WTC11 (cell line): ENCODE results near the gene STK39.

Source experiments
- CTCF ChIP-seq: fragments of 200-600 bp; IDR thresholded peaks from 2 replicates; pipeline ENCODE4 v1.8.0; 2022; ENCODE audit warnings: antibody characterized with exemption
- ETV6 ChIP-seq: sonication (generic); formaldehyde crosslinking; IDR thresholded peaks from 2 replicates; pipeline ENCODE4 v1.8.1; 2022; ENCODE audit warnings: mild to moderate bottlenecking, missing genetic modification reagents
- IRF2 ChIP-seq: sonication (generic); formaldehyde crosslinking; IDR thresholded peaks from 2 replicates; pipeline ENCODE4 v1.8.0; 2022; ENCODE audit warnings: low read depth, missing genetic modification reagents, borderline replicate concordance
- KAT7 ChIP-seq: sonication (generic); formaldehyde crosslinking; IDR thresholded peaks from 2 replicates; pipeline ENCODE4 v1.8.1; 2023; ENCODE audit warnings: missing genetic modification reagents, mild to moderate bottlenecking, borderline replicate concordance
- MAX ChIP-seq: sonication (generic); formaldehyde crosslinking; IDR thresholded peaks from 2 replicates; pipeline ENCODE4 v1.8.0; 2022; ENCODE audit warnings: mild to moderate bottlenecking, missing genetic modification reagents
- NR3C1 ChIP-seq: sonication (generic); formaldehyde crosslinking; conservative IDR thresholded peaks from 2 replicates; pipeline ENCODE4 v1.8.1; 2023; ENCODE audit warnings: low read depth, mild to moderate bottlenecking, missing genetic modification reagents
- USF2 ChIP-seq: sonication (generic); formaldehyde crosslinking; IDR thresholded peaks from 2 replicates; pipeline ENCODE4 v1.8.1; 2023; ENCODE audit warnings: mild to moderate bottlenecking, missing genetic modification reagents, moderate library complexity
- TF ChIP-seq, protein P1 (sequence below): sonication (generic); formaldehyde crosslinking; IDR thresholded peaks from 2 replicates; pipeline ENCODE4 v1.8.1; 2022; ENCODE audit warnings: missing genetic modification reagents, borderline replicate concordance

DNA sequence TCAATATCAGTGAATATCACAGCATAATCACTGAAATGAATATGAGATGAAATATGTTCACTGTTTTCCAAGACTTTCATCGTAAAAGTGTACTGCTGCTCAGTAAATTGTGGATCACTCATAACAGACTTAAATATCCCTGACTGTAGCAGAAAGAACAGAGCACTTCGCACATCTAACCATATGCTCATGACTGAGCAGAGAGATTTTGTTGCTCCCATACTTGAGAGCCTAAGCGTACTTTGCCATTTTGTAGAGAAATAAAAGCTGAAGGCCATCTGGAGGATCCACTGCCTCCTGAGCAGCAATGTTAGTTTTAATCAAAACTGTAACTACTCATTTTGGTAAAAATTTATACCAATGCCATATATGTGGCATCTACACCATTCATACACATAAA, 243.5 kb downstream of the STK39 start:
- no peak for TF ChIP-seq ETV6 (CRISPR knock-in tag)
- TF ChIP-seq, protein P1, sequence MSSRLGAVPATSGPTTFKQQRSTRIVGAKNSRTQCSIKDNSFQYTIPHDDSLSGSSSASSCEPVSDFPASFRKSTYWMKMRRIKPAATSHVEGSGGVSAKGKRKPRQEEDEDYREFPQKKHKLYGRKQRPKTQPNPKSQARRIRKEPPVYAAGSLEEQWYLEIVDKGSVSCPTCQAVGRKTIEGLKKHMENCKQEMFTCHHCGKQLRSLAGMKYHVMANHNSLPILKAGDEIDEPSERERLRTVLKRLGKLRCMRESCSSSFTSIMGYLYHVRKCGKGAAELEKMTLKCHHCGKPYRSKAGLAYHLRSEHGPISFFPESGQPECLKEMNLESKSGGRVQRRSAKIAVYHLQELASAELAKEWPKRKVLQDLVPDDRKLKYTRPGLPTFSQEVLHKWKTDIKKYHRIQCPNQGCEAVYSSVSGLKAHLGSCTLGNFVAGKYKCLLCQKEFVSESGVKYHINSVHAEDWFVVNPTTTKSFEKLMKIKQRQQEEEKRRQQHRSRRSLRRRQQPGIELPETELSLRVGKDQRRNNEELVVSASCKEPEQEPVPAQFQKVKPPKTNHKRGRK (CRISPR knock-in tag) = no peak
- no peak for TF ChIP-seq NR3C1 (CRISPR knock-in tag)
- no peak for TF ChIP-seq USF2
- TF ChIP-seq MAX (CRISPR knock-in tag) = no peak
- TF ChIP-seq IRF2 (CRISPR knock-in tag) = no peak
- TF ChIP-seq KAT7 (CRISPR knock-in tag) = no peak
- TF ChIP-seq CTCF = no peak
